ENCODE data around the gene PET100.

PET100 gene

DNA sequence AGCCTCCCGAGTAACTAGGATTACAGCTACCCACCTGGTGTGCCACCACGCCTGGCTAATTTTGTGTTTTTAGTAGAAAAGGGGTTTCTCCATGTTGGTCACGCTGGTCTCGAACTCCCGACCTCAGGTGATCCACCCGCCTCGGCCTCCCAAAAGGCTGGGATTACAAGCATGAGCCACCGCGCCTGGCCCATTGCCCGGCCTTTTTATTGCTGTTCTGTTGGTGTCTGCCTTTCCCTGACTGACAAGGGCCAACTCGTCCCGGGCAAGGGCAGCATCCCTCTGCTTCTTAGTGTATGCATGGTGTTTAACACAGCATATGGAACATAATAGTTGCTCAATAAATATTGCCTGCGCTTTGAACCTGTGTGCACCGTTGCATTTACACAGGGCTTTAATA, 33.1 kb downstream of the PET100 start:
- Histone ChIP-seq H3K27ac (ENCODE audit: low read depth, low read length, poor library complexity, severe bottlenecking) (no peak overlapping the region), H3K4me3 (ENCODE audit: low read depth, low read length, poor library complexity, severe bottlenecking) (no peak overlapping the region), H3K36me3 (ENCODE audit: insufficient read depth, low read length) (no peaks in the 10 kb centered on the region), H4K20me1 (ENCODE audit: insufficient read depth, low read length) (no peaks in the 10 kb centered on the region), H3K4me2 (ENCODE audit: low read length) (no peak overlapping the region), H3F3A (ENCODE audit: insufficient read depth, low read length) (no peaks in the 10 kb centered on the region), H3K27me3 (ENCODE audit: insufficient read depth, low read length) (no peaks in the 10 kb centered on the region; the same call in 1 of the 2 replicates), H2AFZ (ENCODE audit: low read length) (no peak overlapping the region), H3K9me2 (ENCODE audit: low read depth, low read length) (no peaks in the 10 kb centered on the region), H3K79me2 (ENCODE audit: insufficient read depth, low read length) (no peaks in the 10 kb centered on the region), H3K9ac (ENCODE audit: low read length) (no peak overlapping the region), H3K4me1 (ENCODE audit: insufficient read depth, low read length, severe bottlenecking) (peaks cover 8% of the 10 kb centered on the region), H3K9me3 (ENCODE audit: low read length) (no peaks in the 10 kb centered on the region)
- TF ChIP-seq EZH2 (IDR thresholded peaks at IDR 0.05; ENCODE audit: borderline replicate concordance, low read length) (no peak), CTCF (IDR thresholded peaks at IDR 0.05; ENCODE audit: low read length) (no peak)

DNA sequence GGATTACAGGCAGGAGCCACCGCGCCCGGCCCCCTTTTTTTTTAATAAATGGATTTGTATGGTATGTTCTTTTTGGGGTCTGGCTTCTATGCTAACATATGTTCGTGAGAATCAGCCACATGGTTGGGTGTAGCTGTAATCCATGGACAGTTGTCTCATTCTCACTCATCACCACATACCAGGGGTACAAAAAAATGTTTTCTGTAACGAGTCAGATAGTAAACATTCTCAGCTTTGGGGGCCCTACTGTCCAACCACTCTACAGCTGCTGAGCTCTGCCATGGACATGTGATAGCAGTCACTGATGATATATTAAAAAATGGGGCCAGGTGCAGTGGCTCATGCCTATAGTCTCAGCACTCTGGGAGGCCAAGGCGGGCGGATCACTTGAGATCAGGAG, 34.1 kb downstream of the PET100 start:
- Histone ChIP-seq H4K20me1 (ENCODE audit: insufficient read depth, low read length) (no peaks in the 10 kb centered on the region), H3K9ac (ENCODE audit: low read length) (no peak overlapping the region), H3K9me3 (ENCODE audit: low read length) (no peaks in the 10 kb centered on the region), H3K27me3 (ENCODE audit: insufficient read depth, low read length) (no peaks in the 10 kb centered on the region; the same call in 1 of the 2 replicates), H3K9me2 (ENCODE audit: low read depth, low read length) (no peaks in the 10 kb centered on the region), H3K4me1 (ENCODE audit: insufficient read depth, low read length, severe bottlenecking) (no peaks in the 10 kb centered on the region), H3K4me2 (ENCODE audit: low read length) (no peak overlapping the region), H3K79me2 (ENCODE audit: insufficient read depth, low read length) (no peaks in the 10 kb centered on the region), H3K4me3 (ENCODE audit: low read depth, low read length, poor library complexity, severe bottlenecking) (no peak overlapping the region), H2AFZ (ENCODE audit: low read length) (no peak overlapping the region), H3K36me3 (ENCODE audit: insufficient read depth, low read length) (no peaks in the 10 kb centered on the region), H3F3A (ENCODE audit: insufficient read depth, low read length) (no peaks in the 10 kb centered on the region), H3K27ac (ENCODE audit: low read depth, low read length, poor library complexity, severe bottlenecking) (no peak overlapping the region)
- TF ChIP-seq EZH2 (IDR thresholded peaks at IDR 0.05; ENCODE audit: borderline replicate concordance, low read length) (no peak), CTCF (IDR thresholded peaks at IDR 0.05; ENCODE audit: low read length) (no peak)

- Histone ChIP-seq H3K36me3 (ENCODE audit: insufficient read depth, low read length) (no peaks in the 10 kb centered on the region), H3K4me1 (ENCODE audit: insufficient read depth, low read length, severe bottlenecking) (peaks cover under 1% of the 10 kb centered on the region), H3K4me3 (ENCODE audit: low read depth, low read length, poor library complexity, severe bottlenecking) (no peak overlapping the region), H3K9me2 (ENCODE audit: low read depth, low read length) (no peaks in the 10 kb centered on the region), H3K27me3 (ENCODE audit: insufficient read depth, low read length) (no peaks in the 10 kb centered on the region; the same call in 1 of the 2 replicates), H3K79me2 (ENCODE audit: insufficient read depth, low read length) (no peaks in the 10 kb centered on the region), H2AFZ (ENCODE audit: low read length) (no peak overlapping the region), H3K9ac (ENCODE audit: low read length) (no peak overlapping the region), H3K27ac (ENCODE audit: low read depth, low read length, poor library complexity, severe bottlenecking) (no peak overlapping the region), H3K9me3 (ENCODE audit: low read length) (no peaks in the 10 kb centered on the region), H4K20me1 (ENCODE audit: insufficient read depth, low read length) (no peaks in the 10 kb centered on the region), H3K4me2 (ENCODE audit: low read length) (no peak overlapping the region), H3F3A (ENCODE audit: insufficient read depth, low read length) (no peaks in the 10 kb centered on the region)
- no peak for TF ChIP-seq EZH2 (IDR thresholded peaks at IDR 0.05; ENCODE audit: borderline replicate concordance, low read length)
- TF ChIP-seq CTCF (IDR thresholded peaks at IDR 0.05; ENCODE audit: low read length), result no peak
Measured at GRCh38 chr19:7665076-7665475, 35.5 kb downstream of the PET100 start.

Data from OCI-LY1 (cell line).